K562 (cell line): ENCODE measurements around the gene GDF2. TPM values are rescaled to one million over a fixed set of nuclear protein-coding genes. Genes with fewer than 3 reads are reported as not detected.

ENCODE experiments used
- CEBPZ ChIP-seq: fragments of 150-350 bp; IDR thresholded peaks from 2 replicates; pipeline ENCODE4 v1.6.1; 2014; ENCODE audit warnings: low read depth, mild to moderate bottlenecking, low read length, borderline replicate concordance
- FOXA3 ChIP-seq, 2 experiments: fragments of 450-650 bp in 1 of 2; sonication (generic) in 1 of 2; formaldehyde crosslinking; IDR thresholded peaks in 1 of 2; conservative IDR thresholded peaks in 1 of 2; 2 replicates each; pipeline versions ENCODE4 v1.4.0 to v1.8.0; 2020 to 2022; ENCODE audit warnings: mild to moderate bottlenecking in 2 of 2, missing genetic modification reagents in 1 of 2
- MXI1 ChIP-seq: IDR thresholded peaks from 2 replicates; pipeline ENCODE4 v1.6.1; 2011; ENCODE audit warnings: low read depth, mild to moderate bottlenecking, improper control_type of control experiment, low read length
- PHF21A ChIP-seq: fragments of 450-650 bp; IDR thresholded peaks from 2 replicates; pipeline ENCODE4 v1.6.1; 2017; ENCODE audit warnings: low read depth, borderline replicate concordance
- POLR3A ChIP-seq: IDR thresholded peaks from 2 replicates; pipeline ENCODE4 v1.6.1; 2011; ENCODE audit warnings: borderline replicate concordance, mild to moderate bottlenecking, moderate library complexity; ENCODE audit not compliant: insufficient read length, insufficient read depth; ENCODE audit errors: extremely low read depth
- TFE3 ChIP-seq: fragments of 450-650 bp; formaldehyde crosslinking; IDR thresholded peaks from 2 replicates; pipeline ENCODE4 v1.4.0; 2020; ENCODE audit warnings: mild to moderate bottlenecking, mixed read lengths
- ZNF146 ChIP-seq: IDR thresholded peaks from one replicate; pipeline ENCODE4 v1.6.1; 2018; ENCODE audit warnings: missing compliant biosample characterization; ENCODE audit not compliant: unreplicated experiment
- ZNF224 ChIP-seq: sonication (generic); formaldehyde crosslinking; IDR thresholded peaks from 2 replicates; pipeline ENCODE4 v1.8.0; 2022; ENCODE audit warnings: mild to moderate bottlenecking, missing genetic modification reagents
- polyA plus RNA-seq, 8 experiments: library from polyadenylated mRNA; depleted of rRNA in 4 of 8; stranded (reverse) in 5 of 8; unstranded in 3 of 8; fragments of >200 nt; fragmentation: Nextera tagmentation in 2 of 8; fragmentation: Illumina TruSeq in 1 of 8; extraction: Ambion mirVana in 2 of 8; extraction: Trizol in 1 of 8; gene quantifications; 2 replicates each; pipeline versions ENCODE4 v1.2.1 to v1.2.3, GENCODE V29; 2011 to 2014; ENCODE audit warnings: inconsistent platforms in 1 of 8, missing spikeins in 1 of 8
- total RNA-seq, 7 experiments: library from RNA; depleted of rRNA in 6 of 7; stranded (reverse); fragments of >200 nt in 6 of 7; fragmentation: Illumina TruSeq in 2 of 7; extraction: Trizol in 2 of 7; gene quantifications; 2 replicates each; pipeline versions ENCODE4 v1.2.1 to v1.2.3, GENCODE V29; 2011 to 2021; ENCODE audit warnings: low replicate concordance in 1 of 7

The GDF2 gene
- total and polyA plus RNA-seq, 9 of the 15 experiments (the other 6 are each of a cell fraction or from before 2014, with no cell fraction given), result 0.08 to 0.58 (median 0.27) TPM; not detected in 2

DNA sequence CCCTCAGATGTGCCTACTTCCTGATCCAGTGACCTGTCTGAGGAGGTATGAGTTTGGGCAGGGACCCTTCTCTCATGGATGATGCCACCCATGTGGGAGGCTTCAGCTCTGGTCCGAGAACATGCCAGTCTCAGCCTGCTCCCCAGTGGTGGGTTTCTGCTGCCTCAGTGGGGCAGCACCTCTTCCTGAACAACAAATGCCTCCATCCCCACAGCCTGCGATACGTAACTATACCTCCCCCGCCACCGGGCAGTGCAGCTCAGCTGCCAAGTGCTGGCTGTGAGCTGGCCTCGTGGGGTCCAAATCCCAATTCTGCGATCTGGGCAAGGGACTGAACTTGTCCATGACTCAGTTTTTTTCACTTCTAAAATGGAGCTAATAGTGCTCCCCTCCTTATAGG lies 19.1 kb upstream of the GDF2 start (continued):
- no peak for TF ChIP-seq MXI1
- TF ChIP-seq POLR3A, result no peak
- no peak for TF ChIP-seq FOXA3 (CRISPR knock-in tag; conservative IDR thresholded peaks at IDR 0.05 in 1 of 2, IDR thresholded peaks at IDR 0.05 in 1 of 2)
- no peak for TF ChIP-seq PHF21A
- TF ChIP-seq CEBPZ, result no peak
- no peak for TF ChIP-seq ZNF224 (CRISPR knock-in tag)
- TF ChIP-seq TFE3 (CRISPR knock-in tag), result no peak
- TF ChIP-seq ZNF146 (CRISPR knock-in tag), result no peak
- TF ChIP-seq, all 486 proteins: peak for 0
